ENCODE results near the gene CDH16. TPM values are rescaled to one million over a fixed set of nuclear protein-coding genes. Genes with fewer than 3 reads are reported as not detected.
A peak's percentile ranks its signal among the peaks of the same experiment; 100 is the strongest.

CDH16 gene
- total and polyA plus RNA-seq, 7 donors: 0.53 to 3.3 (median 0.75) TPM; not detected in 2

GRCh38 chr16:66934138-66934838, 15.6 kb upstream of the CDH16 start, which contains the start of gene CIAO2B:
Gene CIAO2B, minus strand, starts transcription at chr16:66934402. Its CDS starts 38 bp downstream, at chr16:66934364.
- Histone ChIP-seq H3K27me3 (ENCODE audit: insufficient read depth in 3 of 3, low read length in 2 of 3) (no peaks in the 10 kb centered on the region), H3K27ac (peak within 1 kb of the TSS; percentile 91), H3K4me1 (peaks cover 42% of the 10 kb centered on the region), H3K4me3 (peak within 1 kb of the TSS; percentile 91), H3K36me3 (ENCODE audit: insufficient read depth in 1 of 2, low read depth in 1 of 2) (peaks cover 0 to 44% of the 10 kb centered on the region in 2 donors), H3K9me3 (no peaks in the 10 kb centered on the region)
- TF ChIP-seq CTCF (IDR thresholded peaks at IDR 0.05): no peak
- WGBS, 3 donors: 0% methylated on average over 65 to 76 of the region's 76 CpGs
- peak; percentile 77 to 88 (median 79) for ATAC-seq
- intact Hi-C loops (cut with DNase I): loop anchor here in 1 of 2 donors (5.0 kb wide), 1 partner anchor 37 kb away; no protein-coding TSS in a partner anchor
- DNase-seq: peak; percentile 93 to 95

- peaks cover 47% of the 10 kb centered on the region for H3K4me1 ChIP-seq
- TF ChIP-seq CTCF (IDR thresholded peaks at IDR 0.05): no peak
- no peak for DNase-seq
- no peaks in the 10 kb centered on the region for H3K9me3 ChIP-seq
- intact Hi-C loops (cut with DNase I): loop anchor here in 1 of 2 donors (5.0 kb wide), 1 partner anchor 36 kb away; no protein-coding TSS in a partner anchor
- peak; percentile 1 to 7 (median 5) for ATAC-seq
- 1 to 2% (median 2%) methylated on average over 12 of the region's 12 CpGs for WGBS, 3 donors
- no peaks in the 10 kb centered on the region for H3K27me3 ChIP-seq (ENCODE audit: insufficient read depth in 3 of 3, low read length in 2 of 3)
- H3K4me3 ChIP-seq: peak overlapping the region; percentile 91
- H3K36me3 ChIP-seq (ENCODE audit: insufficient read depth in 1 of 2, low read depth in 1 of 2): peaks cover 0 to 38% of the 10 kb centered on the region in 2 donors
- H3K27ac ChIP-seq: peak overlapping the region; percentile 91
Observed at GRCh38 chr16:66933776-66934137, 15.1 kb upstream of the CDH16 start.

- 83 to 92% (median 83%) methylated on average over 4 of the region's 4 CpGs for WGBS, 3 donors
- intact Hi-C loops (cut with DNase I): loop anchor here in 1 of 2 donors (5.0 kb wide), 1 partner anchor 35 kb away; no protein-coding TSS in a partner anchor
- peaks cover 52% of the 10 kb centered on the region for H3K4me1 ChIP-seq
- TF ChIP-seq CTCF (IDR thresholded peaks at IDR 0.05): no peak
- H3K27ac ChIP-seq: peak overlapping the region; percentile 58
- no peak for ATAC-seq
- peak overlapping the region; percentile 91 for H3K4me3 ChIP-seq
- no peak for DNase-seq
- peaks cover 0 to 21% of the 10 kb centered on the region in 2 donors for H3K36me3 ChIP-seq (ENCODE audit: insufficient read depth in 1 of 2, low read depth in 1 of 2)
- H3K27me3 ChIP-seq (ENCODE audit: insufficient read depth in 3 of 3, low read length in 2 of 3): no peaks in the 10 kb centered on the region
- no peaks in the 10 kb centered on the region for H3K9me3 ChIP-seq
Observed at GRCh38 chr16:66932076-66932475, 13.4 kb upstream of the CDH16 start.

GRCh38 chr16:66931665-66932064, 13.0 kb upstream of the CDH16 start:
- no peak for TF ChIP-seq CTCF (IDR thresholded peaks at IDR 0.05)

More at GRCh38 chr16:66931665-66932064, 13.0 kb upstream of the CDH16 start:
- DNase-seq (no peak), ATAC-seq (no peak)
- H3K9me3 ChIP-seq: no peaks in the 10 kb centered on the region
- 80 to 89% (median 82%) methylated on average over 2 of the region's 2 CpGs for WGBS, 3 donors
- H3K27ac ChIP-seq: peak overlapping the region; percentile 19
- peaks cover 0 to 17% of the 10 kb centered on the region in 2 donors for H3K36me3 ChIP-seq (ENCODE audit: insufficient read depth in 1 of 2, low read depth in 1 of 2)
- intact Hi-C loops (cut with DNase I): loop anchor here in 1 of 2 donors (5.0 kb wide), 1 partner anchor 34 kb away; no protein-coding TSS in a partner anchor
- peak overlapping the region; percentile 91 for H3K4me3 ChIP-seq
- no peaks in the 10 kb centered on the region for H3K27me3 ChIP-seq (ENCODE audit: insufficient read depth in 3 of 3, low read length in 2 of 3)
- H3K4me1 ChIP-seq: peaks cover 52% of the 10 kb centered on the region

Measured in psoas muscle (tissue), 8 donors.